Measurements from ENCODE around the gene CPEB1.

- TF ChIP-seq CTCF (IDR thresholded peaks at IDR 0.05; ENCODE audit: low read depth, low read length) (no peak), POLR2A (IDR thresholded peaks at IDR 0.05; ENCODE audit: extremely low read depth, insufficient read length) (no peak), MYC (IDR thresholded peaks at IDR 0.05; ENCODE audit: low read depth, low read length) (no peak)
These were observed 34.2 kb upstream of the CPEB1 start for GRCh38 chr15:82681371-82681770.

Measured in NB4 (cell line).